ENCODE results near the gene ZNF485.
A peak's percentile ranks its signal among the peaks of the same experiment; 100 is the strongest.
"Not testable (repeated sequence)": the region's sequence is repeated elsewhere in the genome, so short reads cannot be mapped to it uniquely, and the experiment has no call there.

The ZNF485 gene

DNA sequence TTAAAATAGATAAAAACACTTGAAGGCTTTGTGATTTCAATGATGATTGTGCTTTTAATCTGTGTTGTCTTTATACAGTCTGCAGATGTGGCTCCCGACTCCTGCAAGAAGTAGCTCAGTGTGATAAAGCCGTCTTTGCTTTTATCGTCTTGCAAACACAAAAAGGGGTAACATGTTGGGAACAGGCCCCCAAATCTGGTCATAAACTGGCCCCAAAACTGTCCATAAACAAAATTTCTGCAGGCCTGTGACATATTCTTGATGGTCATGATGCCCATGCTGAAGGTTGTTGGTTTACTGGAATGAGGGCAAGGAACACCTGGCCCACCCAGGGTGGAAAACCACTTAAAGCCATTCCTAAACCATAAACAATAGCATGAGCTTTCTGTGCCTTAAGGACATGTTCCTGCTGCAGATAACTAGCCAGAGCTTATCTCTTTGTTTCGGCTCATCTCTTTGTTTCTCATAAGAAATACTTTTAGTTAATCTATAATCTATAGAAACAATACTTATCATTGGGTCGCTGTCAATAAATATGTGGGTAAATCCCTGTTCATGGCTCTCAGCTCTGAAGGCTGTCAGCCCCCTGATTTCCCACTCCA, 14.8 kb upstream of the ZNF485 start:
- DNase-seq (ENCODE audit: low spot score), result no peak
- TF ChIP-seq, protein P1, sequence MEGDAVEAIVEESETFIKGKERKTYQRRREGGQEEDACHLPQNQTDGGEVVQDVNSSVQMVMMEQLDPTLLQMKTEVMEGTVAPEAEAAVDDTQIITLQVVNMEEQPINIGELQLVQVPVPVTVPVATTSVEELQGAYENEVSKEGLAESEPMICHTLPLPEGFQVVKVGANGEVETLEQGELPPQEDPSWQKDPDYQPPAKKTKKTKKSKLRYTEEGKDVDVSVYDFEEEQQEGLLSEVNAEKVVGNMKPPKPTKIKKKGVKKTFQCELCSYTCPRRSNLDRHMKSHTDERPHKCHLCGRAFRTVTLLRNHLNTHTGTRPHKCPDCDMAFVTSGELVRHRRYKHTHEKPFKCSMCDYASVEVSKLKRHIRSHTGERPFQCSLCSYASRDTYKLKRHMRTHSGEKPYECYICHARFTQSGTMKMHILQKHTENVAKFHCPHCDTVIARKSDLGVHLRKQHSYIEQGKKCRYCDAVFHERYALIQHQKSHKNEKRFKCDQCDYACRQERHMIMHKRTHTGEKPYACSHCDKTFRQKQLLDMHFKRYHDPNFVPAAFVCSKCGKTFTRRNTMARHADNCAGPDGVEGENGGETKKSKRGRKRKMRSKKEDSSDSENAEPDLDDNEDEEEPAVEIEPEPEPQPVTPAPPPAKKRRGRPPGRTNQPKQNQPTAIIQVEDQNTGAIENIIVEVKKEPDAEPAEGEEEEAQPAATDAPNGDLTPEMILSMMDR (IDR thresholded peaks at IDR 0.05; ENCODE audit: borderline replicate concordance, control extremely low read depth, extremely low read depth, insufficient read depth, missing control alignments), result no peak
- in situ Hi-C loops (cut with MboI; ENCODE audit: low sequenced_read_pairs, unreplicated experiment), result no loop called here

DNA sequence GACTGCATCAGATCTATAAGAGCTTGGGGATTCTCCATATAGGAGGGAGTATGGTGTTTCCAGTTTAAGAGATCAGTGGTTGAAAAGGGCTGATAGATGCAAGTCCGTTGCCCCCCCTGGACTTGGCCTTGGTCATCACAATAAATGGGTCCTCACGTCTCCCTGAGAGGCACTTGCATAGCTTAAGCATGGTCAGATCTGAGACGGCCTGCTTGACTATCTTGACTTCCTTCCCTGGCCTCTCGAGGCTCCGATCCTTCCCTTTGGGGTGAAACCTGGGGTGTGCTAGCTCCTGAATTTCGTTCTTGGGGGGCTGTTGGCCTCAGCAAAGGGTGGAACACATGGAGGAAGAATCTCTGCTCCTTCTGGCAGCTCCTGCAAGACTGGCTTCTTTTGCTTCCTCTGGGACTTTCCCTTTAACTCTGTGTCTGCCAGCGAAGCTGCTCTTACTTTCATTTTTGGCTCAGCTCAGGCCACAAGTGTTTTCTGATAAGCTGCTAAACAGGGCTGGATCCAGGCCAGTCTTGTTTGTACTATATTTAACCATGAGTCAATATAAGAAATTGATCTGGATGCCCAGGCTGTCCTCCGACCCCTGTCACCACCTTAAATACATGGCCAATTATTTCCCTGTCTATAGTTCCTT, 11.2 kb upstream of the ZNF485 start:
- in situ Hi-C loops (cut with MboI; ENCODE audit: low sequenced_read_pairs, unreplicated experiment), result no loop called here
- DNase-seq (ENCODE audit: low spot score), result peak; percentile 56
- TF ChIP-seq, protein P1 (IDR thresholded peaks at IDR 0.05; ENCODE audit: borderline replicate concordance, control extremely low read depth, extremely low read depth, insufficient read depth, missing control alignments), result no peak

DNA sequence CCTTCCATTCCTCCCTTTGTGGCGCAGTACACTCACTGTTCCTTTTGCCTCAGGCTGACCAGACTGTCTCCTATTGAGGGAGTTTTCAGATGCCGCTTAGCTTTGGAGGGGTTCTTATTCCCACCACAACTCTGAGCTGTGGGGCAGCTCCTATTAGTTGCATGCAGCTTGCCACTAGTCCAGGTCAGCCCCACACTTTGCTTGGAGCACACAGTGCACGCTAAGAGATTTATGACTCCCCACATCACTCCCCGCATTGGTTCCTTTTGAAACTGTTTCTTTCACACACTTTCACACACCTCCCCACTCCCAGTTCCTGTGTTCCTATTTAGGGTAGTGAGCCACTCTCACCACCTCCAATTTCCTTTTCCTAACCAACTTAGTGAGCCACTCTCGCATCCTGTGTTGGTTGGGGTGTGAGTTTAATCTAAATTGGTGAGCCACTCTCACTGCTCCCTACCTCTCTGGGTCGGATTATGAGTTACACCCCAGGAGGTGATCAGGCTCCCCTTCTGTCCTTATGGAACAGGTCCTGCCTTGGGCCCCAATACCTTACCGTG, 10.4 kb upstream of the ZNF485 start:
- in situ Hi-C loops (cut with MboI; ENCODE audit: low sequenced_read_pairs, unreplicated experiment), result no loop called here
- TF ChIP-seq, protein P1 (IDR thresholded peaks at IDR 0.05; ENCODE audit: borderline replicate concordance, control extremely low read depth, extremely low read depth, insufficient read depth, missing control alignments), result no peak
- DNase-seq (ENCODE audit: low spot score), result no peak

DNA sequence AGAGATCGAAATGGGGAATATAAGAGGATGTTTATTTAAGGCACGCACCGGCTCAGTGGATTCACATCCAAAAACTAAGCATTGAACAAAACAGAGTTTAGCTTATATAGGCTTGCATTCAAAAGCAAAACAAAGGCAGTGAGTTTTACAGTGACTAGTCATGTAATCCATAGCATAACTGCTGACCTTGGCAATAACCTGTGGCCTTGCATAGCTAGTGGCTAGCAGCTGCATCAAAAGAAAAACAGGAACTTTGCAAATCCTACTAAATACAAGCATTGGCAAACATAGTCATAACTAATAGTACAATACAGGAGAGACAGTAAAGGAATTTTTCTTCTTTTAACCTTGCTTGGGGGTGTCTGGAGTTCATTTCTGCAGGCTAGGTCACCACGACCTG, 9.7 kb upstream of the ZNF485 start:
- DNase-seq (ENCODE audit: low spot score), result no peak
- in situ Hi-C loops (cut with MboI; ENCODE audit: low sequenced_read_pairs, unreplicated experiment), result no loop called here
- TF ChIP-seq, protein P1 (IDR thresholded peaks at IDR 0.05; ENCODE audit: borderline replicate concordance, control extremely low read depth, extremely low read depth, insufficient read depth, missing control alignments), result no peak

DNA sequence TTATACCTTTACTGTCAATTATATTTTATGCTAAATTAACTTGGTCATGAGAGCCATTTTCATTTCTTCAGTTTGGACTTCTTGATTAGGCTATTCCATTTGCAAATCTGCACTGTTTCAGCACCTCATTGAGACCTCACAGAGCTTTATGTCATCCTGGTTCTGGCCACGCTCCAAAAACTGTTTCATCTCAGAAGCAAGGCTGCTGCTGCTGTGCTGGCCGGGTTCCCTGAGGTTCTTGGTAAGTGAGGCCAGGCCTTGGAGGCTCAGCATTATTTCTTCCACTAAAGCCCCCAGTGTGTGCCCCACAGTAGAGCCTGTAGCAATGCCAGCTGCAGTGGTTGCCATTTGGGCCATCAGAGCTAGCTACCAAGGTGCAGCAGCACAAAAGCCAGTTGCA, 7.8 kb upstream of the ZNF485 start:
- in situ Hi-C loops (cut with MboI; ENCODE audit: low sequenced_read_pairs, unreplicated experiment), result no loop called here
- DNase-seq (ENCODE audit: low spot score), result no peak
- TF ChIP-seq, protein P1 (IDR thresholded peaks at IDR 0.05; ENCODE audit: borderline replicate concordance, control extremely low read depth, extremely low read depth, insufficient read depth, missing control alignments), result no peak

DNA sequence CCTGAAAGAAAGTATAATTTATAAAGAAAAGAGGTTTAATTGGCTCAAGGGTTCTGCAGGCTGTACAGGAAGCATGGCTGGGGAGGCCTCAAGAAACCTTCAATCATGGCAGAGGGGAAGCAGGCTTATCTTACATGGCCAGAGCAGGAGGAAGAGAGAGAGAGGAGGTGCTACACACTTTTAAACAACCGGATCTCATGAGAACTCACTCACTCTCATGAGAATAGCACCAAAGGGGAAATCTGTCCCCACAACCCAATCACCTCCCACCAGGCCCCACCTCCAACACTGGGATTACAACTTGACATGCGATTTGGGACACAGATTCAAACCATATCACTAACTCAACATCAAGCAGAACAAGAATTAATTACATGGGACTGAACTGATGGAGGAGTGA, 6.9 kb upstream of the ZNF485 start:
- in situ Hi-C loops (cut with MboI; ENCODE audit: low sequenced_read_pairs, unreplicated experiment), result no loop called here
- TF ChIP-seq, protein P1 (IDR thresholded peaks at IDR 0.05; ENCODE audit: borderline replicate concordance, control extremely low read depth, extremely low read depth, insufficient read depth, missing control alignments), result no peak
- DNase-seq (ENCODE audit: low spot score), result no peak

DNA sequence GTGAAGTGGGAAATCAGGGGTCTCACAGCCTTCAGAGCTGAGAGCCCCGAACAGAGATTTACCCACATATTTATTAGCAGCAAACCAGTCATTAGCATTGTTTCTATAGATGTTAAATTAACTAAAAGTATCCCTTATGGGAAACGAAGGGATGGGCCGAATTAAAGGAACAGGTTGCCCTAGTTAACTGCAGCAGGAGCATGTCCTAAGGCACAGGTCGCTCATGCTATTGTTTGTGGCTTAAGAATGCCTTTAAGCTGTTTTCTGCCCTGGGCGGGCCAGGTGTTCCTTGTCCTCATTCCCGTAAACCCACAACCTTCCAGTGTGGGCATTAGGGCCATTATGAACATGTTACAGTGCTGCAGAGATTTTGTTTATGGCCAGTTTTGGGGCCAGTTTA, 4.7 kb upstream of the ZNF485 start:
- in situ Hi-C loops (cut with MboI; ENCODE audit: low sequenced_read_pairs, unreplicated experiment); DNase-seq (ENCODE audit: low spot score): not testable (repeated sequence)

All from GM13976 (cell line).